Measurements from ENCODE around the gene ARPC2. TPM values are rescaled to one million over a fixed set of nuclear protein-coding genes. Genes with fewer than 3 reads are reported as not detected.

The ARPC2 gene
- total RNA-seq, 3 donors from 2014 or later (not counting 1 experiment from before 2014, with no cell fraction given) = 824 to 880 (median 830) TPM

GRCh38 chr2:218209078-218209477 lies 7.9 kb upstream of the ARPC2 start:
- no peak overlapping the region for H3K4me3 ChIP-seq (ENCODE audit: low read length)
- WGBS (ENCODE audit: insufficient coverage) = 98% methylated on average over 3 of the region's 3 CpGs
- peaks cover 4% of the 10 kb centered on the region for H3K9me3 ChIP-seq (ENCODE audit: control insufficient read depth, insufficient read depth, low read length)
- H3K36me3 ChIP-seq (ENCODE audit: control insufficient read depth, insufficient read depth, low read length) = no peaks in the 10 kb centered on the region
- no peak for ATAC-seq
- H3K36me3 Mint-ChIP-seq = peaks cover 9% of the 10 kb centered on the region
- no peak overlapping the region for H3K27ac ChIP-seq (ENCODE audit: low read length)
- peaks cover 5 to 6% of the 10 kb centered on the region in 2 donors for H3K9me3 Mint-ChIP-seq
- no peak overlapping the region for H3K27ac Mint-ChIP-seq
- no peak overlapping the region for H3K4me3 Mint-ChIP-seq
- H3K27me3 ChIP-seq (ENCODE audit: control insufficient read depth, insufficient read depth, low read length) = no peaks in the 10 kb centered on the region
- intact Hi-C loops (cut with micrococcal nuclease) = no loop called here
- no peaks in the 10 kb centered on the region for H3K4me1 ChIP-seq (ENCODE audit: control insufficient read depth, insufficient read depth, low read length)
- no peaks in the 10 kb centered on the region for H3K4me1 Mint-ChIP-seq
- H3K27me3 Mint-ChIP-seq (ENCODE audit: low read depth in 2 of 2) = peaks cover 3 to 7% of the 10 kb centered on the region in 2 donors
- no peak for DNase-seq
- TF ChIP-seq, protein P1, sequence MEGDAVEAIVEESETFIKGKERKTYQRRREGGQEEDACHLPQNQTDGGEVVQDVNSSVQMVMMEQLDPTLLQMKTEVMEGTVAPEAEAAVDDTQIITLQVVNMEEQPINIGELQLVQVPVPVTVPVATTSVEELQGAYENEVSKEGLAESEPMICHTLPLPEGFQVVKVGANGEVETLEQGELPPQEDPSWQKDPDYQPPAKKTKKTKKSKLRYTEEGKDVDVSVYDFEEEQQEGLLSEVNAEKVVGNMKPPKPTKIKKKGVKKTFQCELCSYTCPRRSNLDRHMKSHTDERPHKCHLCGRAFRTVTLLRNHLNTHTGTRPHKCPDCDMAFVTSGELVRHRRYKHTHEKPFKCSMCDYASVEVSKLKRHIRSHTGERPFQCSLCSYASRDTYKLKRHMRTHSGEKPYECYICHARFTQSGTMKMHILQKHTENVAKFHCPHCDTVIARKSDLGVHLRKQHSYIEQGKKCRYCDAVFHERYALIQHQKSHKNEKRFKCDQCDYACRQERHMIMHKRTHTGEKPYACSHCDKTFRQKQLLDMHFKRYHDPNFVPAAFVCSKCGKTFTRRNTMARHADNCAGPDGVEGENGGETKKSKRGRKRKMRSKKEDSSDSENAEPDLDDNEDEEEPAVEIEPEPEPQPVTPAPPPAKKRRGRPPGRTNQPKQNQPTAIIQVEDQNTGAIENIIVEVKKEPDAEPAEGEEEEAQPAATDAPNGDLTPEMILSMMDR (IDR thresholded peaks at IDR 0.05) = no peak

DNA sequence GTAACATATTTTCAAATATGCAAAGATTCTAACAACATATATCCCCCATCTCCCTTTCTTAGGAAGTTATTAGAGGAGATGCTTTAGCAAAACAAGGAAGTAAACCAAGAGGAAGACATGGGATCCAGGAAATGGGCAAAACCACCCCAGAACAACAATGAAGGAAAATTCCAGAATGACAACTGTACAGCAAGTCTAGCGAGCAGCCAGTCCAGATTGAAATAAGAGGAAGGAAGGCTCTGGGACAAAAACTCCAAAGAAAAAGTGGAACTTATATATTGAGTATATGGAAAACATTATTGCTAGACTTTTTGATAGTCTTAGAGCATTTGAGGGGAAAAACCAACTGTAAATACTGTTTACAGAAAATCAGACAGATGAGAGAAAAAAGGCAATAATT lies 2.9 kb upstream of the ARPC2 start:
- Histone ChIP-seq H3K4me1 (ENCODE audit: control insufficient read depth, insufficient read depth, low read length) (peaks cover 8% of the 10 kb centered on the region), H3K4me3 (ENCODE audit: low read length) (no peak overlapping the region), H3K36me3 (ENCODE audit: control insufficient read depth, insufficient read depth, low read length) (no peaks in the 10 kb centered on the region), H3K27ac (ENCODE audit: low read length) (no peak overlapping the region), H3K27me3 (ENCODE audit: control insufficient read depth, insufficient read depth, low read length) (no peaks in the 10 kb centered on the region), H3K9me3 (ENCODE audit: control insufficient read depth, insufficient read depth, low read length) (no peaks in the 10 kb centered on the region)
- H3K4me3 Mint-ChIP-seq = peak overlapping the region; percentile 25
- whole genome bisulfite sequencing (ENCODE audit: insufficient coverage) = 89% methylated on average over 1 of the region's 1 CpG
- intact Hi-C loops (cut with micrococcal nuclease) = no loop called here
- H3K27me3 Mint-ChIP-seq (ENCODE audit: low read depth in 2 of 2) = peaks cover 3 to 7% of the 10 kb centered on the region in 2 donors
- TF ChIP-seq, protein P1 (IDR thresholded peaks at IDR 0.05) = no peak
- H3K9me3 Mint-ChIP-seq = peaks cover 5 to 6% of the 10 kb centered on the region in 2 donors
- H3K36me3 Mint-ChIP-seq = peaks cover 9% of the 10 kb centered on the region
- peaks cover 22 to 24% of the 10 kb centered on the region in 2 donors for H3K4me1 Mint-ChIP-seq
- ATAC-seq (no peak), DNase-seq (no peak)
- peak overlapping the region; percentile 57 to 85 for H3K27ac Mint-ChIP-seq

DNA sequence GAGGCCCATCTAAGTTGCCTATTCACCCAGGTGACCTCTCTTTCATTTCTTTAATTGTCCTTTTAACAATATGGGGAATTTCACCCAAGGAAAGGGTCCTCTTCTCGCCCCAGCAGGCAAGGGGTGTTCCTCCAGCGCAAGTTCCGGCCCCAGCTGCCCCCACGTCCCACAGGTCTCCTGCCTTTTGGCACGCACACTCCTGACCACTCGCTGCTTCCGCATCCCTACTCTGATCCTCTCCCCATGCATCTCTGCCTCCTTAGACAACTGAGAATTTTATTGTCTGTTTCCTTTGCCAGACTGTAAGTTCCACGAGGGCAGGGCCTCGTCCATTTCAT lies 684 bp upstream of the ARPC2 start:
- no peaks in the 10 kb centered on the region for H3K27me3 Mint-ChIP-seq (ENCODE audit: low read depth in 2 of 2)
- intact Hi-C loops (cut with micrococcal nuclease) = loop anchor here (1.0 to 5.0 kb wide), 4 partner anchors 54 to 681 kb away; partner anchors contain the start of genes AAMP, CTDSP1, CXCR2 and PNKD
- H3K9me3 Mint-ChIP-seq = no peaks in the 10 kb centered on the region
- ATAC-seq (no peak), DNase-seq (no peak)
- Histone ChIP-seq H3K27ac (ENCODE audit: low read length) (peak overlapping the region; percentile 99), H3K36me3 (ENCODE audit: control insufficient read depth, insufficient read depth, low read length) (peaks cover 5% of the 10 kb centered on the region), H3K4me1 (ENCODE audit: control insufficient read depth, insufficient read depth, low read length) (peaks cover 26% of the 10 kb centered on the region), H3K9me3 (ENCODE audit: control insufficient read depth, insufficient read depth, low read length) (no peaks in the 10 kb centered on the region), H3K4me3 (ENCODE audit: low read length) (peak overlapping the region; percentile 56), H3K27me3 (ENCODE audit: control insufficient read depth, insufficient read depth, low read length) (no peaks in the 10 kb centered on the region)
- peaks cover 41 to 43% of the 10 kb centered on the region in 2 donors for H3K4me1 Mint-ChIP-seq
- 89% methylated on average over 7 of the region's 9 CpGs for WGBS (ENCODE audit: insufficient coverage)
- H3K27ac Mint-ChIP-seq = peak overlapping the region; percentile 98 to 99
- TF ChIP-seq, protein P1 (IDR thresholded peaks at IDR 0.05) = no peak
- H3K36me3 Mint-ChIP-seq = peaks cover 7% of the 10 kb centered on the region
- peak overlapping the region; percentile 96 for H3K4me3 Mint-ChIP-seq
